Mesenchymal stem cell (in vitro differentiated cells and primary cell): ENCODE data around the gene PVR. TPM values are rescaled to one million over a fixed set of nuclear protein-coding genes. Genes with fewer than 3 reads are reported as not detected.

ENCODE experiments used
- DNase-seq: peaks from one replicate; pipeline ENCODE4 v3.0.0-alpha.2; 2013
- H2AFZ ChIP-seq: one replicate; pipeline ENCODE4 v1.6.1; 2013; ENCODE audit warnings: low read depth, mild to moderate bottlenecking, control low read depth, inconsistent platforms, low read length, moderate library complexity
- H2AK5ac ChIP-seq: 2 replicates; pipeline ENCODE4 v1.6.1; 2013; ENCODE audit warnings: low read length, moderate library complexity, mild to moderate bottlenecking, inconsistent platforms; ENCODE audit not compliant: severe bottlenecking
- H2BK120ac ChIP-seq: one replicate; pipeline ENCODE4 v1.6.1; 2013; ENCODE audit warnings: low read depth, mild to moderate bottlenecking, inconsistent platforms, low read length, moderate library complexity
- H2BK12ac ChIP-seq, 2 experiments: one replicate each; pipeline ENCODE4 v1.6.1; 2013; ENCODE audit warnings: inconsistent platforms in 2 of 2, low read length in 2 of 2, mild to moderate bottlenecking in 2 of 2, moderate library complexity in 2 of 2, control low read depth in 1 of 2
- H2BK15ac ChIP-seq: one replicate; pipeline ENCODE4 v1.6.1; 2013; ENCODE audit warnings: mild to moderate bottlenecking, low read depth, inconsistent platforms; ENCODE audit not compliant: poor library complexity, severe bottlenecking
- H2BK5ac ChIP-seq: 2 replicates; pipeline ENCODE4 v1.6.1; 2013; ENCODE audit warnings: low read depth, mild to moderate bottlenecking, low read length, control low read depth, inconsistent platforms; ENCODE audit not compliant: poor library complexity, severe bottlenecking
- H3K14ac ChIP-seq, 2 experiments: one replicate each; pipeline ENCODE4 v1.6.1; 2013; ENCODE audit warnings: inconsistent platforms in 2 of 2, low read length in 2 of 2, control low read depth in 1 of 2, mild to moderate bottlenecking in 1 of 2, moderate library complexity in 1 of 2
- H3K18ac ChIP-seq, 2 experiments: one replicate each; pipeline ENCODE4 v1.6.1; 2013; ENCODE audit warnings: inconsistent platforms in 2 of 2, low read length in 2 of 2, control low read depth in 1 of 2, low read depth in 1 of 2, mild to moderate bottlenecking in 1 of 2
- H3K23ac ChIP-seq, 2 experiments: one replicate each; pipeline ENCODE4 v1.6.1; 2013; ENCODE audit warnings: inconsistent platforms in 2 of 2, low read length in 2 of 2, mild to moderate bottlenecking in 2 of 2, moderate library complexity in 2 of 2, control low read depth in 1 of 2
- H3K27ac ChIP-seq: 2 replicates; pipeline ENCODE4 v1.5.1; 2013; ENCODE audit warnings: mild to moderate bottlenecking, moderate library complexity, low read length, control low read depth, inconsistent platforms; ENCODE audit not compliant: poor library complexity, severe bottlenecking
- H3K27me3 ChIP-seq, 2 experiments: 2 replicates each; pipeline versions ENCODE4 v1.6.1 to v1.7.0; 2013; ENCODE audit warnings: low read length in 2 of 2, mild to moderate bottlenecking in 2 of 2, moderate library complexity in 2 of 2, control low read depth in 1 of 2, inconsistent platforms in 1 of 2; ENCODE audit not compliant: control insufficient read depth in 1 of 2, insufficient read depth in 1 of 2
- H3K36me3 ChIP-seq, 2 experiments: 2 replicates each; pipeline versions ENCODE4 v1.6.1 to v1.7.0; 2013; ENCODE audit warnings: low read length in 2 of 2, control low read depth in 1 of 2, inconsistent platforms in 1 of 2, low read depth in 1 of 2, mild to moderate bottlenecking in 1 of 2; ENCODE audit not compliant: insufficient read depth in 2 of 2, control insufficient read depth in 1 of 2
- H3K4ac ChIP-seq, 2 experiments: one replicate each; pipeline ENCODE4 v1.6.1; 2013; ENCODE audit warnings: inconsistent platforms in 2 of 2, low read length in 2 of 2, mild to moderate bottlenecking in 2 of 2, moderate library complexity in 2 of 2, control low read depth in 1 of 2, low read depth in 1 of 2
- H3K4me1 ChIP-seq: 2 replicates; pipeline ENCODE4 v1.6.1; 2013; ENCODE audit warnings: low read depth, low read length, control low read depth; ENCODE audit not compliant: control insufficient read depth, insufficient read depth
- H3K4me2 ChIP-seq: 2 replicates; pipeline ENCODE4 v1.6.1; 2013; ENCODE audit warnings: low read length, mild to moderate bottlenecking, inconsistent platforms; ENCODE audit not compliant: poor library complexity, severe bottlenecking
- H3K4me3 ChIP-seq, 2 experiments: 2 replicates each; pipeline versions ENCODE4 v1.5.1 to v1.7.0; 2013; ENCODE audit warnings: low read length in 2 of 2, mild to moderate bottlenecking in 2 of 2, control low read depth in 1 of 2, low read depth in 1 of 2; ENCODE audit not compliant: insufficient read depth in 1 of 2
- H3K79me1 ChIP-seq: replicated peaks from 2 replicates; pipeline ENCODE4 v1.6.1; 2013; ENCODE audit warnings: mild to moderate bottlenecking, control low read depth, low read length, inconsistent platforms; ENCODE audit not compliant: poor library complexity, severe bottlenecking
- H3K9ac ChIP-seq: 2 replicates; pipeline ENCODE4 v1.7.0; 2013; ENCODE audit warnings: mild to moderate bottlenecking, low read length, moderate library complexity
- H3K9me3 ChIP-seq: 2 replicates; pipeline ENCODE4 v1.7.0; 2013; ENCODE audit warnings: mild to moderate bottlenecking, low read length; ENCODE audit not compliant: control insufficient read depth
- H4K8ac ChIP-seq: one replicate; pipeline ENCODE4 v1.6.1; 2013; ENCODE audit warnings: inconsistent platforms, mild to moderate bottlenecking, low read length, moderate library complexity
- H4K91ac ChIP-seq: one replicate; pipeline ENCODE4 v1.6.1; 2013; ENCODE audit warnings: mild to moderate bottlenecking, low read length, inconsistent platforms
- WGBS: methylation state at CpG from one replicate; pipeline ENCODE4 v1.1.7; 2013; ENCODE audit warnings: mixed read lengths; 5-methylcytosine and 5-hydroxymethylcytosine counted together
- polyA plus RNA-seq, 2 experiments: library from polyadenylated mRNA; stranded (reverse); fragments of 200-250 nt; gene quantifications; one replicate each; pipeline ENCODE4 v1.2.3, GENCODE V29; 2013

PVR gene
- polyA plus RNA-seq (2013, experiment 1 of 2): 32.2 TPM
- polyA plus RNA-seq (2013, experiment 2 of 2): 33.3 TPM

GRCh38 chr19:44643605-44644401, at the start of gene PVR:
PVR (plus strand) TSS chr19:44643910; CDS start chr19:44644097, 187 bp downstream.
- DNase-seq: peak; percentile 87
- Histone ChIP-seq H2BK120ac (peak within 1 kb of the TSS; percentile 80), H4K8ac (peak within 1 kb of the TSS; percentile 94), H3K27ac (peak within 1 kb of the TSS; percentile 84), H2AK5ac (peak within 1 kb of the TSS; percentile 88), H3K27me3 (peaks cover 0 to 2% of the 10 kb centered on the region in 2 experiments), H2AFZ (peak within 1 kb of the TSS; percentile 93), H3K4me1 (peaks cover 23% of the 10 kb centered on the region), H3K9me3 (no peaks in the 10 kb centered on the region), H3K4ac (peak within 1 kb of the TSS; percentile 7 to 73), H3K9ac (peak within 1 kb of the TSS; percentile 82), H3K4me2 (peak within 1 kb of the TSS; percentile 98), H3K4me3 (peak within 1 kb of the TSS; percentile 77 to 92), H3K14ac (peak within 1 kb of the TSS in 1 of 2 experiments; percentile 96), H2BK12ac (peak within 1 kb of the TSS; percentile 78 to 83), H2BK5ac (peak within 1 kb of the TSS; percentile 74), H3K36me3 (peaks cover 10 to 23% of the 10 kb centered on the region in 2 experiments), H4K91ac (peak within 1 kb of the TSS; percentile 75), H2BK15ac (peak within 1 kb of the TSS; percentile 76), H3K23ac (no peak within 1 kb of the TSS), H3K79me1 (peaks cover 20% of the 10 kb centered on the region), H3K18ac (peak within 1 kb of the TSS; percentile 85 to 95)
- WGBS: under 1% methylated on average over 62 of the region's 70 CpGs

GRCh38 chr19:44596428-44597130, 47.1 kb upstream of the PVR start:
- no peak overlapping the region for H3K4ac ChIP-seq
- no peak overlapping the region for H2AFZ ChIP-seq
- 86% methylated on average over 10 of the region's 10 CpGs for WGBS
- H3K4me3 ChIP-seq: no peak overlapping the region
- DNase-seq: no peak
- no peak overlapping the region for H2BK5ac ChIP-seq
- no peak overlapping the region for H3K4me2 ChIP-seq
- no peak overlapping the region for H2BK120ac ChIP-seq
- H4K91ac ChIP-seq: no peak overlapping the region
- H3K36me3 ChIP-seq: no peaks in the 10 kb centered on the region
- H3K23ac ChIP-seq: no peak overlapping the region
- no peaks in the 10 kb centered on the region for H3K79me1 ChIP-seq
- no peak overlapping the region for H3K9ac ChIP-seq
- no peak overlapping the region for H3K18ac ChIP-seq
- H3K4me1 ChIP-seq: peaks cover 4% of the 10 kb centered on the region
- H4K8ac ChIP-seq: no peak overlapping the region
- H2AK5ac ChIP-seq: no peak overlapping the region
- peaks cover 9% of the 10 kb centered on the region for H3K9me3 ChIP-seq
- no peak overlapping the region for H3K27ac ChIP-seq
- H3K27me3 ChIP-seq: peaks cover 5 to 36% of the 10 kb centered on the region in 2 experiments
- H2BK12ac ChIP-seq: no peak overlapping the region
- H3K14ac ChIP-seq: no peak overlapping the region
- no peak overlapping the region for H2BK15ac ChIP-seq

GRCh38 chr19:44597131-44597491, 46.6 kb upstream of the PVR start:
- no peak overlapping the region for H3K18ac ChIP-seq
- H2AFZ ChIP-seq: no peak overlapping the region
- no peaks in the 10 kb centered on the region for H3K36me3 ChIP-seq

GRCh38 chr19:44598355-44598754, 45.4 kb upstream of the PVR start:
- Histone ChIP-seq H3K27ac (no peak overlapping the region), H3K23ac (no peak overlapping the region), H2BK5ac (no peak overlapping the region), H3K27me3 (peaks cover 5 to 39% of the 10 kb centered on the region in 2 experiments), H2AK5ac (no peak overlapping the region), H4K8ac (no peak overlapping the region), H3K9me3 (peaks cover 9% of the 10 kb centered on the region), H3K18ac (no peak overlapping the region), H3K4me2 (no peak overlapping the region), H3K14ac (no peak overlapping the region), H3K4me1 (peaks cover 4% of the 10 kb centered on the region), H3K36me3 (no peaks in the 10 kb centered on the region), H2AFZ (no peak overlapping the region), H4K91ac (no peak overlapping the region), H3K4ac (no peak overlapping the region), H2BK15ac (no peak overlapping the region), H3K4me3 (no peak overlapping the region), H2BK12ac (no peak overlapping the region), H3K79me1 (no peaks in the 10 kb centered on the region), H2BK120ac (no peak overlapping the region), H3K9ac (no peak overlapping the region)
- no peak for DNase-seq

More at GRCh38 chr19:44597131-44597491, 46.6 kb upstream of the PVR start:
- Histone ChIP-seq H2BK12ac (no peak overlapping the region), H3K23ac (no peak overlapping the region), H4K8ac (no peak overlapping the region), H3K9ac (no peak overlapping the region), H3K4me1 (peaks cover 4% of the 10 kb centered on the region), H3K79me1 (no peaks in the 10 kb centered on the region), H4K91ac (no peak overlapping the region), H3K4me3 (no peak overlapping the region), H2BK5ac (no peak overlapping the region), H2BK120ac (no peak overlapping the region), H3K27ac (no peak overlapping the region), H3K4ac (no peak overlapping the region), H3K14ac (no peak overlapping the region), H3K27me3 (peaks cover 5 to 36% of the 10 kb centered on the region in 2 experiments), H3K4me2 (no peak overlapping the region), H2AK5ac (no peak overlapping the region), H2BK15ac (no peak overlapping the region), H3K9me3 (peaks cover 9% of the 10 kb centered on the region)
- 84% methylated on average over 3 of the region's 3 CpGs for WGBS
- DNase-seq: no peak
